Spleen (tissue), 11 donors: ENCODE measurements around the gene SLC25A6. TPM values are rescaled to one million over a fixed set of nuclear protein-coding genes. Genes with fewer than 3 reads are reported as not detected.

ENCODE experiments used
- DNase-seq: peaks from one replicate; pipeline ENCODE4 v3.0.0-alpha.2; 2020
- H3K27ac ChIP-seq, 8 donors: fragments of 200-600 bp; sonication (generic) in 7 of 8; 1 replicate in 4 of 8; 2 replicates in 4 of 8; pipeline versions ENCODE4 v1.5.0 to v1.8.0; 2016 to 2021; ENCODE audit warnings: inconsistent platforms in 4 of 8, mild to moderate bottlenecking in 4 of 8, moderate library complexity in 1 of 8
- H3K27me3 ChIP-seq, 7 donors: fragments of 200-600 bp; sonication (generic) in 6 of 7; replicated peaks in 1 of 7; 1 replicate in 4 of 7; 2 replicates in 3 of 7; pipeline versions ENCODE4 v1.5.0 to v1.8.0; 2016 to 2021; ENCODE audit warnings: inconsistent platforms in 3 of 7, mild to moderate bottlenecking in 1 of 7
- H3K36me3 ChIP-seq, 6 donors: fragments of 200-600 bp; sonication (generic) in 5 of 6; 1 replicate in 4 of 6; 2 replicates in 2 of 6; pipeline versions ENCODE4 v1.5.0 to v1.8.0; 2016 to 2021; ENCODE audit warnings: inconsistent platforms in 2 of 6
- H3K4me1 ChIP-seq, 6 donors: fragments of 200-600 bp; sonication (generic) in 5 of 6; 1 replicate in 3 of 6; 2 replicates in 3 of 6; pipeline versions ENCODE4 v1.5.0 to v1.8.0; 2016 to 2021; ENCODE audit warnings: inconsistent platforms in 3 of 6
- H3K4me3 ChIP-seq, 8 donors: fragments of 200-600 bp; sonication (generic) in 7 of 8; 1 replicate in 4 of 8; 2 replicates in 4 of 8; pipeline versions ENCODE4 v1.5.0 to v1.8.0; 2016 to 2021; ENCODE audit warnings: inconsistent platforms in 4 of 8, mild to moderate bottlenecking in 4 of 8, moderate library complexity in 2 of 8
- H3K9me3 ChIP-seq, 8 donors: fragments of 200-600 bp; sonication (generic) in 7 of 8; 1 replicate in 4 of 8; 2 replicates in 4 of 8; pipeline versions ENCODE4 v1.5.0 to v1.8.0; 2016 to 2021; ENCODE audit warnings: inconsistent platforms in 4 of 8
- CTCF ChIP-seq, 11 experiments: fragments of 200-600 bp in 7 of 11; fragments of 450-650 bp in 4 of 11; sonication (generic) in 4 of 11; IDR thresholded peaks in 8 of 11; conservative IDR thresholded peaks in 3 of 11; 1 replicate in 7 of 11; 2 replicates in 4 of 11; pipeline versions ENCODE4 v1.4.0 to v1.8.0; 2016 to 2021; ENCODE audit warnings: antibody characterized with exemption in 11 of 11, inconsistent platforms in 4 of 11, mild to moderate bottlenecking in 1 of 11
- POLR2A ChIP-seq, 3 donors: fragments of 450-650 bp; IDR thresholded peaks; one replicate each; pipeline ENCODE4 v1.5.1; 2017; ENCODE audit warnings: antibody characterized with exemption in 3 of 3, mild to moderate bottlenecking in 1 of 3
- POLR2AphosphoS5 ChIP-seq, 3 donors: sonication (generic); formaldehyde crosslinking; IDR thresholded peaks; one replicate each; pipeline ENCODE4 v1.5.1; 2017; ENCODE audit warnings: antibody characterized with exemption in 3 of 3
- WGBS, 5 donors: extraction: QIAGEN DNeasy Blood & Tissue Kit in 3 of 5; methylation state at CpG; one replicate each; pipeline versions ENCODE4 v1.1.5 to v1.1.7; 2013 to 2018; 5-methylcytosine and 5-hydroxymethylcytosine counted together
- intact Hi-C: fragments of 100-400 bp; cut with DNase I; formaldehyde crosslinking; loops from one replicate; pipeline ENCODE4 v1.15.0; 2023; ENCODE audit warnings: low total_unique reads
- polyA plus RNA-seq, 3 donors: library from polyadenylated mRNA; stranded (reverse); fragments of 200-250 nt; gene quantifications; one replicate each; pipeline ENCODE4 v1.2.1, GENCODE V29; 2013
- total RNA-seq, 7 donors: library from RNA; depleted of rRNA in 3 of 7; stranded (reverse); fragments of >200 nt in 3 of 7; fragmentation: NEBNext Ultra II Directional in 4 of 7; extraction: Animal tissue kit (Norgen Biotek cat#: 25700) in 4 of 7; gene quantifications; one replicate each; pipeline versions ENCODE4 v1.1.0 to v1.2.1, GENCODE V29; 2016 to 2021
- donor health status: healthy with polysubstance abuse.
- donor health status: DM: no; HTN: no; CAD: no; lungs with moderate emphysema.
- donor health status: DM: no; HTN: no; CAD: no.
- donor health status: Bipolar disorder and iron deficiency.
- donor health status: healthy.
- donor health status: DM: no; HTN: no; CAD: no.
- donor health status: DM: yes; HTN: yes; CAD: no.

The SLC25A6 gene
- total and polyA plus RNA-seq, 10 donors, result 255 to 443 (median 305) TPM

GRCh38 chrX:1390621-1391369, 1.1 kb downstream of the SLC25A6 start:
- intact Hi-C loops, result no loop called here
- peak; percentile 88 for DNase-seq

GRCh38 chrX:1389993-1390285, 2.0 kb downstream of the SLC25A6 start:
- TF ChIP-seq CTCF (IDR thresholded peaks at IDR 0.05 in 8 of 11, conservative IDR thresholded peaks at IDR 0.05 in 3 of 11) (no peak), POLR2A (IDR thresholded peaks at IDR 0.05) (no peak), POLR2AphosphoS5 (IDR thresholded peaks at IDR 0.05) (no peak)
- H3K27ac ChIP-seq, result no peak overlapping the region
- intact Hi-C loops, result no loop called here
- H3K4me3 ChIP-seq, result peak overlapping the region in 1 of 8 donors; percentile 97
- peaks cover 29 to 68% (median 55%) of the 10 kb centered on the region in 6 donors for H3K4me1 ChIP-seq
- H3K9me3 ChIP-seq, result no peaks in the 10 kb centered on the region
- H3K36me3 ChIP-seq, result peaks cover 13 to 64% (median 58%) of the 10 kb centered on the region in 6 donors
- peak; percentile 56 for DNase-seq
- 89 to 94% (median 92%) methylated on average over 10 of the region's 10 CpGs for WGBS, 5 donors
- no peaks in the 10 kb centered on the region for H3K27me3 ChIP-seq

More at GRCh38 chrX:1390621-1391369, 1.1 kb downstream of the SLC25A6 start:
- Histone ChIP-seq H3K27me3 (no peaks in the 10 kb centered on the region), H3K4me3 (peak overlapping the region; percentile 92 to 100 (median 98)), H3K27ac (peak overlapping the region; percentile 93 to 99 (median 98)), H3K9me3 (no peaks in the 10 kb centered on the region), H3K4me1 (peaks cover 29 to 72% (median 56%) of the 10 kb centered on the region in 6 donors), H3K36me3 (peaks cover 10 to 55% (median 49%) of the 10 kb centered on the region in 6 donors)
- WGBS, 5 donors, result 47 to 55% (median 53%) methylated on average over 30 of the region's 30 CpGs
- TF ChIP-seq POLR2A (IDR thresholded peaks at IDR 0.05) (no peak), CTCF (IDR thresholded peaks at IDR 0.05 in 8 of 11, conservative IDR thresholded peaks at IDR 0.05 in 3 of 11) (no peak), POLR2AphosphoS5 (IDR thresholded peaks at IDR 0.05) (no peak)

- 88 to 93% (median 91%) methylated on average over 47 to 51 of the region's 51 CpGs for WGBS, 5 donors
Observed at GRCh38 chrX:1389181-1389992, 2.5 kb downstream of the SLC25A6 start.

More at GRCh38 chrX:1389181-1389992, 2.5 kb downstream of the SLC25A6 start:
- intact Hi-C loops, result no loop called here
- TF ChIP-seq CTCF (IDR thresholded peaks at IDR 0.05 in 8 of 11, conservative IDR thresholded peaks at IDR 0.05 in 3 of 11), result no peak
- TF ChIP-seq POLR2AphosphoS5 (IDR thresholded peaks at IDR 0.05), result peak in 2 of 3 donors; percentile 27 to 65
- TF ChIP-seq POLR2A (IDR thresholded peaks at IDR 0.05), result no peak
- peaks cover 13 to 69% (median 63%) of the 10 kb centered on the region in 6 donors for H3K36me3 ChIP-seq
- peak; percentile 81 for DNase-seq
- no peak overlapping the region for H3K4me3 ChIP-seq
- H3K4me1 ChIP-seq, result peaks cover 29 to 63% (median 52%) of the 10 kb centered on the region in 6 donors
- no peak overlapping the region for H3K27ac ChIP-seq
- H3K9me3 ChIP-seq, result no peaks in the 10 kb centered on the region
- H3K27me3 ChIP-seq, result no peaks in the 10 kb centered on the region
